OCI-LY3 (cell line): ENCODE data around the gene CITED2.
"Not testable (repeated sequence)": the region's sequence is repeated elsewhere in the genome, so short reads cannot be mapped to it uniquely, and the experiment has no call there.

Experiments used
- H2AFZ ChIP-seq: fragments of 200-600, 300-600 bp; shearing (Covaris generic); 2 replicates; pipeline ENCODE4 v1.6.0; 2014; ENCODE audit warnings: antibody characterized with exemption, low read depth, low read length
- H3K27ac ChIP-seq: fragments of 200-600, 300-600 bp; sonication (generic); 2 replicates; pipeline ENCODE4 v1.5.1; 2014; ENCODE audit warnings: mild to moderate bottlenecking, low read length, moderate library complexity, mixed read lengths
- H3K27me3 ChIP-seq: fragments of 200-600, 300-600 bp; sonication (generic); 2 replicates; pipeline ENCODE4 v1.6.1; 2014; ENCODE audit warnings: low read depth, low read length, mixed read lengths
- H3K36me3 ChIP-seq: fragments of 200-600, 300-600 bp; sonication (generic); replicated peaks from 2 replicates; pipeline ENCODE3; 2014; ENCODE audit warnings: low read depth, low read length, mixed read lengths
- H3K4me1 ChIP-seq: fragments of 300-600, 200-600 bp; sonication (generic); 2 replicates; pipeline ENCODE4 v1.6.1; 2014; ENCODE audit warnings: low read length, mixed read lengths
- H3K4me2 ChIP-seq: fragments of 200-600, 300-600 bp; sonication (generic); 2 replicates; pipeline ENCODE4 v1.6.1; 2014; ENCODE audit warnings: low read length, mixed read lengths
- H3K4me3 ChIP-seq: fragments of 300-600, 200-600 bp; sonication (generic); 2 replicates; pipeline ENCODE4 v1.5.1; 2014; ENCODE audit warnings: antibody characterized with exemption, mild to moderate bottlenecking, low read length, moderate library complexity
- H3K79me2 ChIP-seq: fragments of 300-600, 200-600 bp; shearing (Covaris generic); 2 replicates; pipeline ENCODE4 v1.6.1; 2014; ENCODE audit warnings: mild to moderate bottlenecking, low read length, mixed read lengths
- H3K9ac ChIP-seq: fragments of 300-600, 200-600 bp; shearing (Covaris generic); 2 replicates; pipeline ENCODE4 v1.6.0; 2014; ENCODE audit warnings: mild to moderate bottlenecking, low read length, moderate library complexity
- H3K9me3 ChIP-seq: fragments of 200-600, 300-600 bp; shearing (Covaris generic); 2 replicates; pipeline ENCODE4 v1.6.1; 2014; ENCODE audit warnings: low read length, mixed read lengths; ENCODE audit not compliant: insufficient read depth
- H4K20me1 ChIP-seq: fragments of 200-600, 300-600 bp; sonication (generic); 2 replicates; pipeline ENCODE4 v1.6.1; 2016; ENCODE audit warnings: low read length, mixed read lengths; ENCODE audit not compliant: insufficient read depth
- CTCF ChIP-seq: fragments of 200-600, 300-600 bp; sonication (generic); IDR thresholded peaks from 2 replicates; pipeline ENCODE4 v1.5.1; 2014; ENCODE audit warnings: antibody characterized with exemption, low read length, low read depth
- EZH2phosphoT487 ChIP-seq: fragments of 200-600 bp; shearing (Covaris generic); IDR thresholded peaks from 2 replicates; pipeline ENCODE4 v1.6.1; 2018; ENCODE audit warnings: antibody characterized with exemption, mixed run types, low read depth

The CITED2 gene

GRCh38 chr6:139364302-139364981 is 10.0 kb downstream of the CITED2 start:
- peaks cover 11% of the 10 kb centered on the region; the same call in 1 of the 2 replicates for H3K4me1 ChIP-seq
- H3K27ac ChIP-seq = no peak overlapping the region
- TF ChIP-seq CTCF (peak; percentile 69), EZH2phosphoT487 (no peak)
- H3K9me3 ChIP-seq = no peaks in the 10 kb centered on the region
- H3K4me3 ChIP-seq = no peak overlapping the region
- H3K9ac ChIP-seq = no peak overlapping the region
- H3K36me3 ChIP-seq = no peaks in the 10 kb centered on the region
- H3K79me2 ChIP-seq = no peaks in the 10 kb centered on the region
- no peaks in the 10 kb centered on the region for H4K20me1 ChIP-seq
- H3K27me3 ChIP-seq = no peaks in the 10 kb centered on the region
- no peak overlapping the region for H2AFZ ChIP-seq
- H3K4me2 ChIP-seq = no peak overlapping the region

- H3K9ac ChIP-seq, H3K9me3 ChIP-seq, H3K79me2 ChIP-seq, H2AFZ ChIP-seq, H3K27ac ChIP-seq, H3K36me3 ChIP-seq, H4K20me1 ChIP-seq, H3K4me2 ChIP-seq, H3K4me3 ChIP-seq, H3K27me3 ChIP-seq: not testable (repeated sequence)
- peaks cover 11% of the 10 kb centered on the region; the same call in 1 of the 2 replicates for H3K4me1 ChIP-seq
These were observed 10.7 kb downstream of the CITED2 start for GRCh38 chr6:139363797-139364196.

GRCh38 chr6:139363123-139363522 is 11.3 kb downstream of the CITED2 start:
- not testable (repeated sequence) for H2AFZ ChIP-seq, H3K9me3 ChIP-seq, H3K4me3 ChIP-seq, H3K27ac ChIP-seq, H3K9ac ChIP-seq, H3K36me3 ChIP-seq, H3K4me2 ChIP-seq, H3K79me2 ChIP-seq, H3K27me3 ChIP-seq, H4K20me1 ChIP-seq
- peaks cover 11% of the 10 kb centered on the region; the same call in 1 of the 2 replicates for H3K4me1 ChIP-seq

GRCh38 chr6:139361211-139361610 is 13.2 kb downstream of the CITED2 start:
- TF ChIP-seq CTCF = no peak
- TF ChIP-seq EZH2phosphoT487 = no peak
- Histone ChIP-seq H3K79me2 (no peaks in the 10 kb centered on the region), H2AFZ (no peak overlapping the region), H3K9me3 (no peaks in the 10 kb centered on the region), H3K27me3 (no peaks in the 10 kb centered on the region), H3K4me2 (no peak overlapping the region), H4K20me1 (no peaks in the 10 kb centered on the region), H3K27ac (no peak overlapping the region), H3K9ac (no peak overlapping the region), H3K4me1 (peaks cover 11% of the 10 kb centered on the region; the same call in 1 of the 2 replicates), H3K4me3 (no peak overlapping the region), H3K36me3 (no peaks in the 10 kb centered on the region)

GRCh38 chr6:139356924-139357323 is 17.5 kb downstream of the CITED2 start:
- no peaks in the 10 kb centered on the region for H3K27me3 ChIP-seq
- H3K4me3 ChIP-seq = no peak overlapping the region
- H3K4me1 ChIP-seq = peaks cover 14% of the 10 kb centered on the region; the same call in 1 of the 2 replicates
- TF ChIP-seq EZH2phosphoT487 (no peak), CTCF (no peak)
- no peaks in the 10 kb centered on the region for H4K20me1 ChIP-seq
- H2AFZ ChIP-seq = no peak overlapping the region
- H3K36me3 ChIP-seq = no peaks in the 10 kb centered on the region
- no peak overlapping the region for H3K27ac ChIP-seq
- H3K79me2 ChIP-seq = no peaks in the 10 kb centered on the region
- no peak overlapping the region for H3K9ac ChIP-seq
- no peaks in the 10 kb centered on the region for H3K9me3 ChIP-seq
- no peak overlapping the region for H3K4me2 ChIP-seq
